GM19193 (cell line): ENCODE measurements around the gene XIRP2.

Experiments
- POLR2A ChIP-seq: IDR thresholded peaks from 4 replicates; pipeline ENCODE4 v1.6.1; 2011; ENCODE audit not compliant: insufficient read depth, insufficient read length; ENCODE audit errors: extremely low read depth

Gene XIRP2

DNA sequence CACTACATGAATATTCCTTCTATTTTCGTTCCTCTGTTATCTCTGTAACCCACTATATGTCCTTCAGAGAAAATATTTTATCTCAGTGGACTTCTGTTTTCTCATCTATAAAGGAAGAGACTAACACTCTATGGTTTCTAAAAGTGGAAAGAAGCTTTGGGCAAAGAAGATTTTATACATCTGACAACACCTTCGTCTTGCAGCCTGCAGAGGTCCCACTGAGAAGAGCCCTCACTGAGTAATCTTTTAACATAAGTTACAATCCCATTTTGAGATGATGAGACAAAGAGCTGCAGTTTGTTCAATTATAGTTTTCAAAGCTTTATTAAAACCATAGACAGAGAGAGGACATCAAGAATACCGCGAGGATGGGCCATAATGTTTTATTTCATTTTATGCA lies 28.7 kb downstream of the XIRP2 start:
- TF ChIP-seq POLR2A = no peak

DNA sequence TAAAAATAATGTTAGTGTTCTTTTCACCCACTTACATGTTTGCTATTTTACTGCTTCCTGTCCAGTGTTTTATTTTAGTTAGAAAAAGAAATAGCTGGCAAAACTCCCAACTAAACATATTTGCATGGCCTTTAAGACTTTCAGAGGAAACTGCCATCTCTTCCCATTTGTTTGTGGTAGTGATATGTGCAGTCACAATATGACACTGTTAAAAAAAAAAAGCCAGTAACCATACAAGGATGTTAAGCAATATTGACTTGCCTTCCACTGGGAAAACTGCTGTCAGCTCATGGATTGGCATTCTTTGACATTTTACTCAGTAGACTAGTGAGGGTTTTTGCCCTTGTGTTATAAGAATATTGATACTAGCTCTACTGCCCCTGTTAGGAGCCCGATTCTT lies 29.1 kb downstream of the XIRP2 start:
- no peak for TF ChIP-seq POLR2A

GRCh38 chr2:166921261-166921896 lies 33.1 kb downstream of the XIRP2 start:
- TF ChIP-seq POLR2A = no peak

DNA sequence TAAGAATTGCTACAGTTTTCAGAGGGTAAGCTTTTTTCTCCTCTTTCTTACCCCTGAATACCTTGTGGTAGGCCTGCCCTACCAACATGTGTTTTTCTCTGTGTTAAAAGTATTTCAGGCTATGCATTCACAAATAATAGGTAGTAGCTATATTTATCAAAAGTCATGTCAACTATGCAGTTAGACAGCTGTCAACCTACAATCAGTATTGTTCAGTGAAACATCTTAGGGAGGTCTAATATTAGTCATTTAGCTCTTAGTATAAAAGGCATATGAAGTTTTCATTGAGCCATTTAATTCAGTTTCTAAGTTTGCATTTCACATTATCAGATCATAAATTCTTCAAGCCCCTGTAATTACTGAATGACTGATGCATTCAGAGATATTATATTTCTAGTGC lies 36.7 kb downstream of the XIRP2 start:
- TF ChIP-seq POLR2A = no peak

DNA sequence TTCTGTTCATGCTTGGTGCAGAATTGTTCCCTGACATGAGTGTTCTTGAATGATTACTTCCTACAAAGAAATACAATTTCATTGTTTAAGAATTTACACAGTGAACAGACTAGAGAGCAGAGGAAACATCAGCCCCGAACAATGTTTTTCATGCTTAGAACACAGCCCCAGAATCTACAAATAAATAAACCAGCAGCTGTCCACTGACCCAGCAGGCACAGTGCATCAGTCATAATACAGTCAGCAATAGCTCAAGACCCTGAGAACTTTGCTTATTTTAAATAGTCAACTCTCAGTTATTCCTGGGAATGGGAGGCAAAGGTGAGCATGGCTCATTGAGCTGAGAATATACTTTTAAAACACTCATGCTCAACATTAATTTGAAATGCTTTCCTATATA lies 38.4 kb downstream of the XIRP2 start:
- no peak for TF ChIP-seq POLR2A

DNA sequence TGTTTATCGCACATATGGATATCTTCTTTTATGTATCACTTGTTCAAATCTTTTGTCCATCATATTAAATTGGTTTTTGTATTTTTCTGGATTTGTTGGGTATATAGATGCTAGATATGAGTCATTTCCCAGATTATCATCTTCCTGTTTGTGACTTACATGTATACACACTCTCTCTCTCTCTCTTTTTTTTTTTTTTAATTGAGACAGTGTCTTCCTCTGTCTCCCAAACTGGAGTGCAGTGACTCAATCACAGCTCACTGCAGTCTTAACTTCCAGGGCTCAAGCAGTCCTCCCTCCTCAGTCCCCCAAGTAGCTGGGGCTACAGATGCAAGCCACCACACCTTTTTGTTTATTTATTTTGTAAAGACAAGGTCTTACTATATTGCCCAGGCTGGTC lies 43.8 kb downstream of the XIRP2 start:
- no peak for TF ChIP-seq POLR2A

DNA sequence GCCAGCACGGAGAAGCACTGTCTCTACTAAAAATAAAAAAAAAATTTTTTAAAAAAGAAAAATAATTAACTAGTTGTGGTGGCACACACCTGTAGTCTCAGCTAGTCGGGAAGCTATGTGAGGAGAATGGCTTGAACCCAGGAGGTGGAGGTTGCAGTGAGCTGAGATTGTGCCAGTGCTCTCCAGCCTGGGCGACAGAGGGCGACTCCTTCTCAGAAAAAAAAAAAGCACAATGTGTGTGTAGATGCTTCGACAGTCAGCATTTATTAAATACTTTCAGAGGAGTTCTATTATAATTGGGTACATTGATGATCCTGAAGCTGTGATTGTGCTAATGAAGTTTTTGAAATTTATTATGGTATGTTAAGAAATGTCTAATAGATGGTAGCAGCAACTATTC lies 46.5 kb downstream of the XIRP2 start:
- no peak for TF ChIP-seq POLR2A

DNA sequence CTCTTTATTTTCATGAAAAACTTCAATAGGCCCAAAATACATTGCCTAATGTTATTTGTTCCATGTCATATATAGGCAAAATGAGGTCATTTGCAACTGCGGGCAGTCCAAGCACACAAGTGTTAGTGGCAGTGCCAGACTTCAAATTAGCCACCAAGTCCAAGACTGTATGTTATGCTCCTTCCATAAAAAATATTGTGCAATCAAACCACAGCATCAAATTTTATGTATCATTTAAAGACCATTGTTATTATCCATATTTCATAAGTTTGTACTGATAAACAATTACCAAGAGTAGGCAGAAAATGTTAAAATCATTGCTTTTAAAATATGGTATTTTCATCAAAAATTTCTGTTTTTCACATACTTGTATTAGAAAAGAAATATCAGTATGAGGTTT lies 54.1 kb downstream of the XIRP2 start:
- TF ChIP-seq POLR2A = no peak

DNA sequence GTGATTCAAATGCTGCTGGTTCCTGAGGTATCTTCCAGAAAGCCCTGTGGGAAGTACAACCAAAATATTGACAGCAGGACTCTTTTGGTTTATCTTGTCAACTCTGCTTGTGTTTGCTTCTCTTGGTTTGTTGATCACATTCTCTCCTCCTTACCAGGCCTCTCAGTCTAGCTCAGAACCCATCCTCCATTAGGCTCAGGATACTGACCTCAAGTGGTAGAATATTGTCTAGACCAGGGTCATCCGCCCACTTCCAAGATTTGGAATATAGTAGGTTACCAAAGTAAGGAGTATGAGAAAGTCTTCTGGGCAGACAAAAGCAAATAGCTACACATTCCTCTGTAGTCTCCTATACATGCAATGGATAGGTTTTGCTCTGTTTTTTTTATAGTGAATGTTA lies 56.6 kb downstream of the XIRP2 start:
- no peak for TF ChIP-seq POLR2A

DNA sequence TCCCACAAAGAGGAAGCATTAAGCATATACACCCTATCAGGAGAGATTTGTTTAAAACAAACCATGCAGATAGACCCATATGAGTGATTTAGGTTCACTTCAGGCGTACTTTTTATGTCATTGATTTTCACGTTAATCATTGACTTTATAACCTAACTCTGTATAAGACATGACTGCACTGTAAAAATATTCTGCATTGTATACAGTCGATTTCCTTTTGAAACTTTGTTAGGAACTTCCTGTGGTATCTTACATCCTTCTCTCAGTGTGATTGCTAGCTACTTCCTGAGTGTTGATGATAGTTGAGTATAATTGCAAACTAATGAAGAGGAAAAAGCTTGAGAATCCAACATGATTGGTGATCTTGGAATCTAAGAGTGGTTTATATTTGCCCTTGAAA lies 69.4 kb downstream of the XIRP2 start:
- no peak for TF ChIP-seq POLR2A

DNA sequence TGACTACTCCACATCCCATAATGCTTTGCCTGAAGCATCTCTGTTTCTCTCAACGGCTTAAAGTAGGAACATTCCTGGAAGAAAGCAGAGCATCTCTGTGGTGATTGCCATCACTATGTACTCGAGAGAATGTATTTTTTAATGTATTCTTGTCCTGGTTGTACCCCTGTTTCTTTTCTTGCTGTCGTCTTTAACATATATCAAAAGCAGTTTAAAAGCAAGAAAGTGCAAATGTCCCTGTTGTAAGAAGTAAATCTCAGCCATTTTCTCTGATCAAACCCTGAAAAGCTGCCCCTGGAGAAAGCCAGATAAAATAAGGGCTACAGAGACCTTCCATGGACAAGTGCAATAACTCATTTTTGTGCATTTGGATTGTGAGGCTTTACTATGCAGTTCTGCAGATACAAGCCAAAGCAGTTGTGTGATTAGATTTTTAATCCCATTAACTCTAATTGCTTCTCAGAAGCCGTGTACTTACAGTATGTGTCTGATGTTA lies 70.8 kb downstream of the XIRP2 start:
- TF ChIP-seq POLR2A = no peak

- no peak for TF ChIP-seq POLR2A
Measured at GRCh38 chr2:166959556-166959955, 71.3 kb downstream of the XIRP2 start.

DNA sequence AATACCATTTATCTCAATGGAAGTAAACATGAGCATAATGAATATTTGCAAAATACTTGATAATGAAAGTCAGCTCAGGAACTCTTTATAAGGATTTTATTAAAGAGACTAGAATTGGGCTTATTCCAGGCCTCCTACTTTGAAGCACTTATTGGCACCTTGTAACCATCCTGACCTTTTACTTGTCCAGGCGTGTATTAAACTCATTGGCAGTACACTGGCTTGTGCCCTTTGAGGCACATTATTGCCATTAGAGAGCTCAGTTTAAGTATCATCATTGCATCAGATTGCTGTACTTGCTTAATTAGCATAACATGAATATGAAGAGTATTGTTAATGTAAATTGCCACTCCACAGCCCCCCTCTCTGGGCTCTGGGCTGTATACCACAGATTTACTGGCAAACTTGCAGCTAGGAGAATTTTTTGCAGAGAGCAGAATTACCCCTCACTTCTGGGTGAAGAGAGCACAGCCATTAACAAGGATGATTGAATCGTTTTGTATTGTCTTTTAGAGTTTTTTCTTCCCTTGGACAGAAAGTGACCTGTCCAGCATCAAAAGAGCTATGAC lies 72.5 kb downstream of the XIRP2 start:
- no peak for TF ChIP-seq POLR2A

GRCh38 chr2:166961933-166962332 lies 73.7 kb downstream of the XIRP2 start:
- TF ChIP-seq POLR2A = no peak

DNA sequence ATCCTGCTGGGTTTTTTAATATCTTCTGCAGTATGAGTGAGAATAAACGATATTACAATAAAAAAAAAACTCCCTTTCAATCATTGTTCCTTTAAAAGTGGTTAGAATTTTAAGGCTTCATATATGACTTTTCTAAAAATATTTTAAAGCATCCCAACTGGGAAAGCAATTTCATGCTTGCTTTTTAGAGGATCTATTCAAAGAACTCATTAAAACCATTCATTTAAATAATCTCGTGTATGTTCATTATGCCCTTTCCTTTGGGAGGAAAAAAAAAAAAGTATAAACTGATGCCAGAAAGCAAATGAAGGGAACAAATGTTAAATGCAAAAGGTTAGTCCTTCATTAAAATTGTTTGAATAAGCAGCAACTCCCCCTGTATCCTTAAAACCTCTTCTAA lies 81.2 kb downstream of the XIRP2 start:
- TF ChIP-seq POLR2A = no peak

DNA sequence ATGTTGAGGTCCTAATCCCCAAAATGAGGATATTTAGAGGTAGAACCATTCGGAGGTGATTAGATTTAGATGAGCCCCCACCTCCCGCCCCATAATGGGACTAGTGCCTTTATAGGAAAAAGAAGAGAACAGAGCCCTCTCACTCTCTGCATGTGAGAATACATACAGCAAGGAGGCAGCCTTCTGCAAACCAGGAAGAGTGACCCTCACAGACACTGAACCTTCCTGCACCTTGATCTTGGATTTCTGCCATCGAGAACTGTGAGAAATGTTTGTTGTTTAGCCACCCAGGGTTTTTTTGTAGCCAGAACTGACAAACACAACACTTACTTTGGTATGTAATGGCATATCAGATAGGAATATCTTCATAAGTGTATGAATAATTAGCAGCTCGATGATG lies 83.7 kb downstream of the XIRP2 start:
- no peak for TF ChIP-seq POLR2A

GRCh38 chr2:166972418-166972817 lies 84.1 kb downstream of the XIRP2 start:
- no peak for TF ChIP-seq POLR2A
